Hepatocyte (in vitro differentiated cells): ENCODE data around the gene BTRC.

Experiments
- CTCF ChIP-seq: fragments of 200-600 bp; sonication (generic); IDR thresholded peaks from 2 replicates; pipeline ENCODE4 v1.5.1; 2016; ENCODE audit warnings: antibody characterized with exemption, mild to moderate bottlenecking; ENCODE audit not compliant: poor library complexity
- EZH2 ChIP-seq: fragments of 200-600 bp; sonication (generic); IDR thresholded peaks from 2 replicates; pipeline ENCODE4 v1.6.1; 2016; ENCODE audit warnings: antibody characterized with exemption, mild to moderate bottlenecking, borderline replicate concordance
- EZH2phosphoT487 ChIP-seq: fragments of 200-600 bp; sonication (generic); IDR thresholded peaks from one replicate; pipeline ENCODE4 v1.6.1; 2018; ENCODE audit warnings: antibody characterized with exemption, mild to moderate bottlenecking, low read depth, moderate library complexity; ENCODE audit not compliant: unreplicated experiment, severe bottlenecking

- TF ChIP-seq EZH2 = no peak
- TF ChIP-seq CTCF = no peak
- no peak for TF ChIP-seq EZH2phosphoT487
Measured at GRCh38 chr10:101402711-101403110, 48.7 kb downstream of the BTRC start.
